Gastrocnemius medialis (tissue), 4 donors: ENCODE data around the gene C2orf72.

Experiments used
- CTCF ChIP-seq, 5 experiments: fragments of 450-650 bp in 3 of 5; fragments of 200-600 bp in 2 of 5; sonication (generic) in 2 of 5; IDR thresholded peaks in 4 of 5; conservative IDR thresholded peaks in 1 of 5; 1 replicate in 4 of 5; 2 replicates in 1 of 5; pipeline ENCODE4 v1.5.1; 2016 to 2019; ENCODE audit warnings: antibody characterized with exemption in 5 of 5, mild to moderate bottlenecking in 3 of 5, moderate library complexity in 3 of 5
- POLR2A ChIP-seq, 2 donors: fragments of 450-650 bp; IDR thresholded peaks; one replicate each; pipeline ENCODE4 v1.6.1; 2017; ENCODE audit warnings: antibody characterized with exemption in 2 of 2, mild to moderate bottlenecking in 2 of 2, moderate library complexity in 2 of 2

- TF ChIP-seq POLR2A (IDR thresholded peaks at IDR 0.05): no peak
- TF ChIP-seq CTCF (IDR thresholded peaks at IDR 0.05 in 4 of 5, conservative IDR thresholded peaks at IDR 0.05 in 1 of 5): no peak
These were observed 12.9 kb downstream of the C2orf72 start for GRCh38 chr2:231050018-231050901.
